Suprapubic skin (tissue), 4 donors: Measurements from ENCODE around the gene HIVEP3. TPM values are rescaled to one million over a fixed set of nuclear protein-coding genes. Genes with fewer than 3 reads are reported as not detected.

ENCODE experiments used
- DNase-seq, 2 donors: peaks; one replicate each; pipeline ENCODE4 v3.0.0-alpha.2; 2019; ENCODE audit warnings: low spot score in 2 of 2
- H3K27ac ChIP-seq: fragments of 200-600 bp; sonication (generic); one replicate; pipeline ENCODE4 v1.5.1; 2019
- H3K27me3 ChIP-seq: fragments of 200-600 bp; sonication (generic); one replicate; pipeline ENCODE4 v1.5.1; 2019
- H3K36me3 ChIP-seq: fragments of 200-600 bp; sonication (generic); one replicate; pipeline ENCODE4 v1.5.1; 2019
- H3K4me1 ChIP-seq: fragments of 200-600 bp; sonication (generic); one replicate; pipeline ENCODE4 v1.5.1; 2019
- H3K4me3 ChIP-seq: fragments of 200-600 bp; sonication (generic); one replicate; pipeline ENCODE4 v1.5.1; 2019; ENCODE audit warnings: mild to moderate bottlenecking
- H3K9me3 ChIP-seq: fragments of 200-600 bp; sonication (generic); one replicate; pipeline ENCODE4 v1.5.1; 2019
- EP300 ChIP-seq: sonication (generic); formaldehyde crosslinking; IDR thresholded peaks from one replicate; pipeline ENCODE4 v1.6.1; 2017; ENCODE audit warnings: antibody characterized with exemption
- POLR2A ChIP-seq, 2 donors: fragments of 450-650 bp; IDR thresholded peaks; one replicate each; pipeline ENCODE4 v1.6.1; 2017; ENCODE audit warnings: antibody characterized with exemption in 2 of 2, mild to moderate bottlenecking in 2 of 2, moderate library complexity in 2 of 2
- POLR2AphosphoS5 ChIP-seq, 3 donors: sonication (generic); formaldehyde crosslinking; IDR thresholded peaks; one replicate each; pipeline ENCODE4 v1.6.1; 2017; ENCODE audit warnings: antibody characterized with exemption in 3 of 3
- WGBS: methylation state at CpG from one replicate; pipeline ENCODE4 v1.1.5; 2018; 5-methylcytosine and 5-hydroxymethylcytosine counted together
- total RNA-seq, 4 donors: library from RNA; depleted of rRNA; stranded (reverse); fragments of >200 nt; gene quantifications; one replicate each; pipeline ENCODE4 v1.1.0, GENCODE V29; 2016
- TF ChIP-seq, protein P1 (sequence below), 2 donors: fragments of 200-600 bp in 1 of 2; fragments of 450-650 bp in 1 of 2; sonication (generic) in 1 of 2; IDR thresholded peaks; one replicate each; pipeline ENCODE4 v1.5.1; 2016 to 2019; ENCODE audit warnings: antibody characterized with exemption in 2 of 2, mild to moderate bottlenecking in 1 of 2, moderate library complexity in 1 of 2

HIVEP3 gene
- total RNA-seq, 4 donors from 2014 or later: 11.3 to 23.9 (median 18.3) TPM

DNA sequence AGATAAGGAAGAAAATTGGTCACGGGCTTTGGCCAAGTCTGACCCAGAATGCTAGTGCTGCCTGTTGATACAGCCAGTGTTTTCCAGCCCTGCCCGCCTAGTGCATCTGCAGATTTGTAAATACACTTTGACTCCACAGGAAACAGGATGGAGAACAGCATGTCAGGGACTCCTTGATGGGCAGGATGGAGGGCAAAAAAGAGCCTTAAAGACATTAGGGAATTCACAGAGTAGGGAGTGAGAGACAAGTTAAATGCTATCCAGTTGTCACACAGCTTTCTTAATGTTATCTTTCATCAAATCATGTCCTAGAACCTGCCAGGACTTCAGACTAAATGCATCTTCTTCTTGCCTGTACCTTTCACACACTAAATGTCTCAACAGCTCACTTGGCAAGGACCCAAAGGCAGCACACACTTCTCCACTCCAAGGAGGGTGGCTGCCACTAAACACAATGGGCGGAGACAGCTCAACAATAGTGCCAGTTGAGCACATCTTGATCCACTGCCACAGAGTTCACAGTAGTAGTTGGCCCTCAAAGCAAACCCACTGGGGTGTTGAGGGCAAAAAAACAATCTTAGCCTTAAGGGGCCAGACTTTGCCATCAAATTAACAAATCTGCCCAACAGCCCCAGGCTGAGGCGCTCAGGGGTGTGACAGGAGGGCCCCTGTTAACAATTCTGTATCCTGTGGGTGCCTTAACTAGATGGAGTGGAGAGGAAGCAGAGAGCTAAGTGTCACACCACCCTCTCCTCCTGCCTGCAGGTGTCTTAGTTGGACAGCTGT is 2.7 kb downstream of the HIVEP3 start:
- H3K27me3 ChIP-seq: no peaks in the 10 kb centered on the region
- peaks cover 32% of the 10 kb centered on the region for H3K4me1 ChIP-seq
- TF ChIP-seq EP300 (no peak), POLR2A (IDR thresholded peaks at IDR 0.05) (no peak), POLR2AphosphoS5 (IDR thresholded peaks at IDR 0.05) (no peak)
- TF ChIP-seq, protein P1, sequence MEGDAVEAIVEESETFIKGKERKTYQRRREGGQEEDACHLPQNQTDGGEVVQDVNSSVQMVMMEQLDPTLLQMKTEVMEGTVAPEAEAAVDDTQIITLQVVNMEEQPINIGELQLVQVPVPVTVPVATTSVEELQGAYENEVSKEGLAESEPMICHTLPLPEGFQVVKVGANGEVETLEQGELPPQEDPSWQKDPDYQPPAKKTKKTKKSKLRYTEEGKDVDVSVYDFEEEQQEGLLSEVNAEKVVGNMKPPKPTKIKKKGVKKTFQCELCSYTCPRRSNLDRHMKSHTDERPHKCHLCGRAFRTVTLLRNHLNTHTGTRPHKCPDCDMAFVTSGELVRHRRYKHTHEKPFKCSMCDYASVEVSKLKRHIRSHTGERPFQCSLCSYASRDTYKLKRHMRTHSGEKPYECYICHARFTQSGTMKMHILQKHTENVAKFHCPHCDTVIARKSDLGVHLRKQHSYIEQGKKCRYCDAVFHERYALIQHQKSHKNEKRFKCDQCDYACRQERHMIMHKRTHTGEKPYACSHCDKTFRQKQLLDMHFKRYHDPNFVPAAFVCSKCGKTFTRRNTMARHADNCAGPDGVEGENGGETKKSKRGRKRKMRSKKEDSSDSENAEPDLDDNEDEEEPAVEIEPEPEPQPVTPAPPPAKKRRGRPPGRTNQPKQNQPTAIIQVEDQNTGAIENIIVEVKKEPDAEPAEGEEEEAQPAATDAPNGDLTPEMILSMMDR (IDR thresholded peaks at IDR 0.05): no peak
- H3K36me3 ChIP-seq: no peaks in the 10 kb centered on the region
- H3K4me3 ChIP-seq: no peak overlapping the region
- WGBS: 85% methylated on average over 4 of the region's 4 CpGs
- H3K9me3 ChIP-seq: no peaks in the 10 kb centered on the region
- H3K27ac ChIP-seq: no peak overlapping the region
- no peak for DNase-seq

DNA sequence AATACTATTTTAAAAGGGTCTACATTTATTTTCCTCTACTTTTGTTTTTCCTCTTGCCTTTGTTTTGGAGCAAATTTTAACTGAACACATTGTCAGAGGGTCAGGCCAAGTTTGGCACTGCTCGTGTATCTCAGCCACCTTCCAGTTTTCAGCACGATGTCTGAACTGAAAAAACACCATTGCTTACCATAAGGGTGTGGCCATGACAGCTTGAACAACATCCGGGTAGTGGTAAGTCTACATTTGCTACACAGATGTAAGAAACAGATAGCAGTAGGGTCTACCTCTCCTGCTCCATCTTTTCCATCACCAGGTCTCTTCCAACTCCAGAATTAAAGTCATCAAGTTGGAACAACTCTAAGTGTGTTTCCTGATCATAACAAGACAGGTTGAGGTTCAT is 4.2 kb downstream of the HIVEP3 start:
- H3K36me3 ChIP-seq: no peaks in the 10 kb centered on the region
- H3K27me3 ChIP-seq: no peaks in the 10 kb centered on the region
- TF ChIP-seq, protein P1 (IDR thresholded peaks at IDR 0.05): no peak
- TF ChIP-seq POLR2A (IDR thresholded peaks at IDR 0.05) (no peak), EP300 (no peak)
- no peaks in the 10 kb centered on the region for H3K9me3 ChIP-seq
- 47% methylated on average over 3 of the region's 3 CpGs for WGBS
- no peak overlapping the region for H3K4me3 ChIP-seq
- no peak overlapping the region for H3K27ac ChIP-seq
- DNase-seq: no peak
- H3K4me1 ChIP-seq: peaks cover 32% of the 10 kb centered on the region

DNA sequence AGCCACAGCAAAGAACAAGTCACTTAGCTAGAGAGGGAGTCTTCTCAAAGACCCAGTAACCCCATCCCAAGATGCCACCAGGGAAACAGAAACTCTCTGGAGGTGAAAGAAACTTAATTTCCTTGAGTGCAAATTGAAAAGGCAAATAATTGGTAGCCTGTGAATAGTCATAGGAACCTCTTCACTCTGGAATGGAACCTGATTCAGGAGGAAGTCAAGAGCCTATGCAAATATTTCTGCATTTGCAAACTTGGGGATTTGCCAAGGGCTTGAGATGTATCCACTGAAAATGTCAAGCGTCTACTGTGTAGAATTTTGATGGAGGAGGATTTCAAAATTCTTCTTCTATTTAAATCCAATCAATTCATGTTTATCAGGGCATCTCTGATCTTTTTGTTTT is 5.7 kb downstream of the HIVEP3 start:
- no peaks in the 10 kb centered on the region for H3K36me3 ChIP-seq
- no peaks in the 10 kb centered on the region for H3K9me3 ChIP-seq
- no peak overlapping the region for H3K27ac ChIP-seq
- no peak for DNase-seq
- 81% methylated on average over 1 of the region's 1 CpG for WGBS
- H3K27me3 ChIP-seq: no peaks in the 10 kb centered on the region
- no peak overlapping the region for H3K4me3 ChIP-seq
- peaks cover 19% of the 10 kb centered on the region for H3K4me1 ChIP-seq
- TF ChIP-seq EP300 (no peak), POLR2A (IDR thresholded peaks at IDR 0.05) (no peak), POLR2AphosphoS5 (IDR thresholded peaks at IDR 0.05) (no peak)
- TF ChIP-seq, protein P1 (IDR thresholded peaks at IDR 0.05): no peak

DNA sequence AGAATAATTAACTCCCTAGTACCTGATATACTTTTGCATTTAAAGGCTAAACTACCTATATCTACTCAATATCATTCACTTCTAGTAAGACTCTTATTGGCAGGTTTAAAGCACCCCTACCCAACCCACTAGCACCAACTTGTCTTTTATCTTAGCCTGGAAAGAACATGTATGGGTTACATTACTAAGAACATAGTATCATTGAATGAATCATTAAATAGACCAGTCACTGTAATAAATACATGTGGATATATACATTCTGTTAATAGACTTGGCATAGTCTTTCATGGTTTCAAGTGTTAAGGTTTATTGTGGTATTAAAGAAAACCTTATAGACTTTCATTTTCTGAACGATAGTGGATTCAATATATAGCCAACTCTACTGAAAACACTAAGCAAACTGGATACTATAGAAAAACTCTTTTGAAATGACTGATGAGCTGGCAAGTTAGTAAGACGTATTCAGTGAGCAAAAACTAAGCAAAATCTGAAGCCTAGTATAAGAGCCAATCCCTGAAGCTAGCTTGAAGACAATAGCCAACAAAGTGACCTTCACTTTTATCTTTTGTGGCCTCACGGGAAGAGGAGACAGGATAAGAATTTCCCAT is 10.3 kb downstream of the HIVEP3 start:
- H3K9me3 ChIP-seq: no peaks in the 10 kb centered on the region
- H3K36me3 ChIP-seq: no peaks in the 10 kb centered on the region
- no peaks in the 10 kb centered on the region for H3K4me1 ChIP-seq
- no peak overlapping the region for H3K4me3 ChIP-seq
- H3K27ac ChIP-seq: no peak overlapping the region
- DNase-seq: no peak
- no peak for TF ChIP-seq POLR2AphosphoS5 (IDR thresholded peaks at IDR 0.05)
- no peak for TF ChIP-seq EP300
- TF ChIP-seq POLR2A (IDR thresholded peaks at IDR 0.05): no peak
- TF ChIP-seq, protein P1 (IDR thresholded peaks at IDR 0.05): no peak
- WGBS: 78% methylated on average over 3 of the region's 3 CpGs
- H3K27me3 ChIP-seq: no peaks in the 10 kb centered on the region

DNA sequence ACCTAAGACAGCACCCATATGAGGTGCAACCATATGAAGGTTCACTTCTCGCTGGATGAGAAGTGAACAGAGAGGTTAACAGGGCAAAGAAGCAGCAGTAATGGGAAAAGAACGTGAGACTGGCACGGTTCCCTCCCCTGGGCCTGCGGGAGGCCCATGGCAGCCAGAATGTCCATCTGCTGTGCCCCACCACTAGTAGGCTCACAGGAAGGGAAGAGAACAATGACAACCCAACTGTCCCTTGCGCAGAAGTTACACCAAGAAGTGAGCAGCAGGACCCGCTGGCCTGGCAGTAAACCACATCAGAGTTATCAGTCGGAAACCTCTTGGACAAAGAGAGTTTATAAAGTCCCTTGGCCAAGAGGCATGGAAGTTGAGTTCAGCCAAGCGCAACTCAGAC is 11.3 kb downstream of the HIVEP3 start:
- DNase-seq: no peak
- Histone ChIP-seq H3K9me3 (no peaks in the 10 kb centered on the region), H3K4me3 (no peak overlapping the region), H3K36me3 (no peaks in the 10 kb centered on the region), H3K27ac (no peak overlapping the region), H3K4me1 (no peaks in the 10 kb centered on the region), H3K27me3 (no peaks in the 10 kb centered on the region)
- TF ChIP-seq POLR2A (IDR thresholded peaks at IDR 0.05): no peak
- no peak for TF ChIP-seq EP300
- TF ChIP-seq, protein P1 (IDR thresholded peaks at IDR 0.05): no peak
- TF ChIP-seq POLR2AphosphoS5 (IDR thresholded peaks at IDR 0.05): no peak
- WGBS: 96% methylated on average over 8 of the region's 8 CpGs
